Epithelial cell of proximal tubule (primary cell): ENCODE measurements around the gene EVI2A. TPM values are rescaled to one million over a fixed set of nuclear protein-coding genes. Genes with fewer than 3 reads are reported as not detected.
A peak's percentile ranks its signal among the peaks of the same experiment; 100 is the strongest.

Experiments used
- DNase-seq: peaks from one replicate; pipeline ENCODE4 v3.0.0-alpha.2; 2011; ENCODE audit warnings: low read depth
- H3K4me3 ChIP-seq: 2 replicates; pipeline ENCODE4 v1.5.1; 2011; ENCODE audit warnings: low read depth, mild to moderate bottlenecking, low read length
- total RNA-seq: library from RNA; depleted of rRNA; stranded (reverse); fragments of >200 nt; gene quantifications from 2 replicates; pipeline ENCODE4 v1.2.3, GENCODE V29; 2015
- TF ChIP-seq, protein P1 (sequence below): conservative IDR thresholded peaks from 2 replicates; pipeline ENCODE4 v1.5.1; 2012; ENCODE audit warnings: low read depth, mild to moderate bottlenecking, low read length

Gene EVI2A
- total RNA-seq, 1 donor from 2014 or later: not detected

DNA sequence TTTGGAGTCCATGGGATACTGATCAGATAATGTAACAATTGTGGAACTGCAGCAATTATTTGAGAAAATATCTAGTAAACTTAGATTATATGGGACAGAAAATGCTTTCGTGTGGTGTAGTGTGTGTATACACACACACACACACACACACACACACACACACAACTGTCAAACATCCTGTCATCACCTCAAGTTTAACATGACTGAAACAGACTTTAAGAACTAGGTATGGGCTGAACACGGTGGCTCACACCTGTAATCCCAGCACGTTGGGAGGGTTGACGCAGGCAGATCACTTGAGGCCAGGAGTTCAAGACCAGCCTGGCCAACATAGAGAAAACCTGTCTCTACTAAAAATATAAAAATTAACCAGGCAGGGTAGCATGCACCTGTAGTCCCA is 544 bp upstream of the EVI2A start:
- no peak overlapping the region for H3K4me3 ChIP-seq
- TF ChIP-seq, protein P1, sequence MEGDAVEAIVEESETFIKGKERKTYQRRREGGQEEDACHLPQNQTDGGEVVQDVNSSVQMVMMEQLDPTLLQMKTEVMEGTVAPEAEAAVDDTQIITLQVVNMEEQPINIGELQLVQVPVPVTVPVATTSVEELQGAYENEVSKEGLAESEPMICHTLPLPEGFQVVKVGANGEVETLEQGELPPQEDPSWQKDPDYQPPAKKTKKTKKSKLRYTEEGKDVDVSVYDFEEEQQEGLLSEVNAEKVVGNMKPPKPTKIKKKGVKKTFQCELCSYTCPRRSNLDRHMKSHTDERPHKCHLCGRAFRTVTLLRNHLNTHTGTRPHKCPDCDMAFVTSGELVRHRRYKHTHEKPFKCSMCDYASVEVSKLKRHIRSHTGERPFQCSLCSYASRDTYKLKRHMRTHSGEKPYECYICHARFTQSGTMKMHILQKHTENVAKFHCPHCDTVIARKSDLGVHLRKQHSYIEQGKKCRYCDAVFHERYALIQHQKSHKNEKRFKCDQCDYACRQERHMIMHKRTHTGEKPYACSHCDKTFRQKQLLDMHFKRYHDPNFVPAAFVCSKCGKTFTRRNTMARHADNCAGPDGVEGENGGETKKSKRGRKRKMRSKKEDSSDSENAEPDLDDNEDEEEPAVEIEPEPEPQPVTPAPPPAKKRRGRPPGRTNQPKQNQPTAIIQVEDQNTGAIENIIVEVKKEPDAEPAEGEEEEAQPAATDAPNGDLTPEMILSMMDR: no peak
- no peak for DNase-seq

- TF ChIP-seq, protein P1: no peak
- DNase-seq: no peak
- no peak overlapping the region for H3K4me3 ChIP-seq
Measured at GRCh38 chr17:31320791-31321190, 631 bp downstream of the EVI2A start.

- TF ChIP-seq, protein P1: no peak
- no peak overlapping the region for H3K4me3 ChIP-seq
- no peak for DNase-seq
Measured at GRCh38 chr17:31320241-31320640, 1.2 kb downstream of the EVI2A start.

DNA sequence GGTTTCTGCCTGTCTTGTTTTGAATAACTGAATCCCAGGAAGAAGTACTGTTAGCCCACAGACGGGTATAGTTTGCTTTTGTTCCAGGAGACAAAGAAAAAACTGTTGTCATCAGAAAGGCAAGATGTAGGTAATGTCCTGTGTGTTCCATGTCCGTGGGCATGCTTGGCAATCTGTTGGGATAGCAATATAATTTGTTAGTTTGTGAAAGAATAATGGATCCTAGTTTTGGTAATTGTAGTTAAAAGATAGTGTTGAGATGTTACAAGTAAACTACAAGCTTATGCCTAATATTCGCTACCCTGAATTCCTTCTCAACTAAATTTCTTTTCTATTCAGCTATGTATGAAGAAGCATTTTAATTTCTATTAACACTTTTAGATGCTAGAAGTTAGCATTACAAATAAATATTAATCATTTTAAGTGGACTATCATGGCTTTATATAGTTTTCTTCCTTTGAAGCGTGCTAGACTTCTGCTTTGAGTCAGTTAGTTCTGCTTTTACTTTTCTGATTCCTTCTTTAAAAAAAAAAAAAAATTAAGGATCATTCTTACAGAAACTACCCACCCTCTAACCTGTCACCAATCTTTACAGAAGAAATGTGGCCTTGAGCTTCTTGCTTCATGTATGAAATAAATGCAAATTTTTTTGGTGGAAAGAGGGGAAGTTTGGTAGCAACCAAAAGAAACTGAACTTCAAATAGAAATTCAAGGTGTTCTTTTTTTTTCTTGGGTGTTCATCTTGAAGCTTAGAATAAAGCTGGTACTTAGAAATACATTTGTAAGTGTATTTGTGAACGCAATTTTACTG is 2.4 kb downstream of the EVI2A start:
- no peak overlapping the region for H3K4me3 ChIP-seq
- DNase-seq: no peak
- TF ChIP-seq, protein P1: no peak

DNA sequence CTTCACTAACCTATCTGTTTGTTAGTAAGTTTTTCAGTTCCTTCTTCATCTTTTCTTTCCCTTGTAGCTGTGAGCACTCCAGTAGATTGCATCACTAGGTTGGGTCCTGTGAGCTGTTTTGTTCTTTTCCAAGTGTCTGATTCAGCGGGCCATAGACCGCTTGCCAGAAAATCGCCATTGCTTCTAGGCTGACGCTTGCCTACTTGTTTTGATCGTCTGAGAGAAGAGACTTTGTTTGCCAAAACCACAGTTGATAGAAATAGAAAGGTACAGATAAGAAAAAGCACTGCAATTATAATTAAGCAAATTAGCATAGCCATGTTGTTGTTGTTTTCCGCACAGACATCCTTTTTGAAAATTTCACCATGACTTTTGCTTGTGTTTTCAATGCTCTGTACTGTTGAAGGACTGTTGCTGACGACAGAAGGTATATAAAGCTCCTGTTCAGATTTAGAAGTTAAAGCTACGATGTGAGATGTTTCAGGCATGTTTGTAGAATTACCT is 3.1 kb downstream of the EVI2A start:
- peak overlapping the region; percentile 19 for H3K4me3 ChIP-seq
- DNase-seq: peak; percentile 56
- TF ChIP-seq, protein P1: no peak

DNA sequence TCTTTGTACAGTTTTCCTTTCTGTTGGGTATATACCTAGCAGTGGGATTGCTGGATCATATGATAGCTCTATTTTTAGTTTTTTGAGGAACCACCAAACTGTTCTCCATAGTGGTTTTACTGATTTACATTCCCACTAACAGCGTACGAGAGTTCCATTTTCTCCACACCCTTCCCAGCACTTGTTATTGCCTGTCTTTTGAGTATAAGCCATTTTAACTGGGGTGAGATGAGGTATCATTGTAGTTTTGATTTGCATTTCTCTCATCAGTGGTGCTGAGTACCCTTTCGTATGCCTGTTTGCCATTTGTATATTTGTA is 6.7 kb downstream of the EVI2A start:
- DNase-seq: no peak
- no peak overlapping the region for H3K4me3 ChIP-seq
- TF ChIP-seq, protein P1: no peak
